ENCODE results near the gene ZRSR2. TPM values are rescaled to one million over a fixed set of nuclear protein-coding genes. Genes with fewer than 3 reads are reported as not detected.
"Not testable (repeated sequence)": the region's sequence is repeated elsewhere in the genome, so short reads cannot be mapped to it uniquely, and the experiment has no call there.

Gene ZRSR2
- total RNA-seq, 1 donor from 2014 or later = 9.3 TPM

DNA sequence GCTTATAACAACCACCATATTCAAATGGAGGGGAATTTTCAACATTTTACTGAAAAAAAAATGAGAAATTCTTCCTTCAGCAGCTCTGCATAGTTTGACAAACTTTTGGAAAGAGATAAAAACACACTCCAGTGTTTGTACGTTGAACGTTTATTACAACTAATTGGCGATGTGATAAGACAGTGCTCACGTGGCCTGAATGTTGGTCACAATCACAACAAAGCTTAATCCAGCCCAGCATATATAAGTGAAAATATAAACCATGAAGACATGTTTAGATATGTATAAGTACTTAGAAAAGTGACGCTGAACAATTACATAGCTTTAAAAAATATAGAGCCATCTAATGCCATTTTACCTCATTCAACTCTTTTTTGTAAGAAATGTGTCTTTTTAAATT is 35.7 kb downstream of the ZRSR2 start:
- no peak for FAIRE-seq
- no peaks in the 10 kb centered on the region for H3K27me3 Mint-ChIP-seq (ENCODE audit: low read depth, unreplicated experiment)
- H4K20me1 ChIP-seq (ENCODE audit: insufficient read depth, low read length) = no peaks in the 10 kb centered on the region
- peaks cover 3% of the 10 kb centered on the region for H3K36me3 ChIP-seq (ENCODE audit: insufficient read depth, low read length)
- TF ChIP-seq, protein P1, sequence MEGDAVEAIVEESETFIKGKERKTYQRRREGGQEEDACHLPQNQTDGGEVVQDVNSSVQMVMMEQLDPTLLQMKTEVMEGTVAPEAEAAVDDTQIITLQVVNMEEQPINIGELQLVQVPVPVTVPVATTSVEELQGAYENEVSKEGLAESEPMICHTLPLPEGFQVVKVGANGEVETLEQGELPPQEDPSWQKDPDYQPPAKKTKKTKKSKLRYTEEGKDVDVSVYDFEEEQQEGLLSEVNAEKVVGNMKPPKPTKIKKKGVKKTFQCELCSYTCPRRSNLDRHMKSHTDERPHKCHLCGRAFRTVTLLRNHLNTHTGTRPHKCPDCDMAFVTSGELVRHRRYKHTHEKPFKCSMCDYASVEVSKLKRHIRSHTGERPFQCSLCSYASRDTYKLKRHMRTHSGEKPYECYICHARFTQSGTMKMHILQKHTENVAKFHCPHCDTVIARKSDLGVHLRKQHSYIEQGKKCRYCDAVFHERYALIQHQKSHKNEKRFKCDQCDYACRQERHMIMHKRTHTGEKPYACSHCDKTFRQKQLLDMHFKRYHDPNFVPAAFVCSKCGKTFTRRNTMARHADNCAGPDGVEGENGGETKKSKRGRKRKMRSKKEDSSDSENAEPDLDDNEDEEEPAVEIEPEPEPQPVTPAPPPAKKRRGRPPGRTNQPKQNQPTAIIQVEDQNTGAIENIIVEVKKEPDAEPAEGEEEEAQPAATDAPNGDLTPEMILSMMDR (IDR thresholded peaks at IDR 0.05; ENCODE audit: insufficient read depth, low read depth, low read length) = no peak
- TF ChIP-seq EZH2 (IDR thresholded peaks at IDR 0.05; ENCODE audit: insufficient read depth, low read length) = no peak
- H3K36me3 Mint-ChIP-seq (ENCODE audit: low read depth, unreplicated experiment) = no peaks in the 10 kb centered on the region
- H3K9me3 ChIP-seq (ENCODE audit: insufficient read depth, low read depth, low read length) = no peaks in the 10 kb centered on the region
- H3K9me3 Mint-ChIP-seq (ENCODE audit: unreplicated experiment) = no peaks in the 10 kb centered on the region
- no peaks in the 10 kb centered on the region for H3K4me1 Mint-ChIP-seq (ENCODE audit: low read depth, unreplicated experiment)
- H2AFZ ChIP-seq (ENCODE audit: low read depth, low read length) = no peak overlapping the region
- DNase-seq (ENCODE audit: low read depth) = no peak
- H3K4me3 ChIP-seq (ENCODE audit: insufficient read depth, low read depth, low read length) = no peak overlapping the region
- no peak overlapping the region for H3K9ac ChIP-seq (ENCODE audit: low read length)
- no peak overlapping the region for H3K4me2 ChIP-seq (ENCODE audit: low read length)
- no peak overlapping the region for H3K27ac Mint-ChIP-seq (ENCODE audit: unreplicated experiment)
- H3K79me2 ChIP-seq (ENCODE audit: insufficient read depth, low read length) = no peaks in the 10 kb centered on the region
- no peak overlapping the region for H3K27ac ChIP-seq (ENCODE audit: low read depth, low read length)
- H3K4me3 Mint-ChIP-seq (ENCODE audit: unreplicated experiment) = no peak overlapping the region
- H3K27me3 ChIP-seq (ENCODE audit: insufficient read depth, low read length) = no peaks in the 10 kb centered on the region
- H3K4me1 ChIP-seq (ENCODE audit: insufficient read depth, low read length) = no peaks in the 10 kb centered on the region

DNA sequence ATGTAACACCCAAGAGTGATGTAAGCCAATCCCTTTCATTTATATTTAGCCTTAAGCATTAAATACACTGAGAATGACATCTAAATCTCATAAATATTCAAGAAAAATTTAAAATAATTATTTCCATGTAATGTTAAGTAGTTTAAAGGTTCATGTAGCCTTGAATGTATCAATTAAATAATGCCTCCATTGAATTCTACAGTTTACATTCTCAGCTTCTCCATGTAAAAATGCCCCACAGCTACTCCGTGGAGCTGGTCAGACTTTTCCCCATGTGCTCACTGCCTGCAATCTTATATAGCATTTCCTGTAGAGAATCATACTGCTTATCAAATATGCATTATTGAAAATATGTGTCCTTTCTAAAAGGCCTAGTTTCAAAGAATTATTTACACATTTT is 38.9 kb downstream of the ZRSR2 start:
- no peaks in the 10 kb centered on the region for H3K27me3 ChIP-seq (ENCODE audit: insufficient read depth, low read length)
- no peaks in the 10 kb centered on the region for H3K4me1 ChIP-seq (ENCODE audit: insufficient read depth, low read length)
- H3K4me2 ChIP-seq (ENCODE audit: low read length) = no peak overlapping the region
- H3K9me3 ChIP-seq (ENCODE audit: insufficient read depth, low read depth, low read length) = no peaks in the 10 kb centered on the region
- Mint-ChIP-seq H3K4me1 (ENCODE audit: low read depth, unreplicated experiment) (peaks cover 3% of the 10 kb centered on the region), H3K4me3 (ENCODE audit: unreplicated experiment) (no peak overlapping the region), H3K9me3 (ENCODE audit: unreplicated experiment) (no peaks in the 10 kb centered on the region), H3K27ac (ENCODE audit: unreplicated experiment) (no peak overlapping the region), H3K36me3 (ENCODE audit: low read depth, unreplicated experiment) (no peaks in the 10 kb centered on the region), H3K27me3 (ENCODE audit: low read depth, unreplicated experiment) (no peaks in the 10 kb centered on the region)
- H3K4me3 ChIP-seq (ENCODE audit: insufficient read depth, low read depth, low read length) = no peak overlapping the region
- no peak overlapping the region for H3K27ac ChIP-seq (ENCODE audit: low read depth, low read length)
- no peak for TF ChIP-seq EZH2 (IDR thresholded peaks at IDR 0.05; ENCODE audit: insufficient read depth, low read length)
- TF ChIP-seq, protein P1 (IDR thresholded peaks at IDR 0.05; ENCODE audit: insufficient read depth, low read depth, low read length) = no peak
- H3K9ac ChIP-seq (ENCODE audit: low read length) = no peak overlapping the region
- H2AFZ ChIP-seq (ENCODE audit: low read depth, low read length) = no peak overlapping the region
- FAIRE-seq = no peak
- no peaks in the 10 kb centered on the region for H3K79me2 ChIP-seq (ENCODE audit: insufficient read depth, low read length)
- no peak for DNase-seq (ENCODE audit: low read depth)
- H4K20me1 ChIP-seq (ENCODE audit: insufficient read depth, low read length) = no peaks in the 10 kb centered on the region
- H3K36me3 ChIP-seq (ENCODE audit: insufficient read depth, low read length) = peaks cover 3% of the 10 kb centered on the region

DNA sequence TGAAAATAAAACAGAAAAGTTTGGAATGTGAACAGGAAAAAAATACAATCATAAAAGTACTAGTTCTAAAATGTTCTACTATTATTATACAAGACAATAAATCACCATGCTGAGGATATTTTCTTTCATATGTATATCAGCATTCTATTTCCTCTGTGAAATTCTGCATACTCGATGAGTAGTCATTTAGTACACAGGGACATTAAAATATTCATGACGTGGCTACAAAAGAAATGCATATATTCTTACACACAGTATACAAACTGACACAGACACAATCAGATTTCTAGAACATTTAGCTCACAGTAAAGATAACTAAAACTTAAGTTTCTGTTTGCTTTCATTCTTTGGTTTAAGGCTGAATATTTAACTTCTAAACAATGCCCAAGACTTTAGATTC is 41.1 kb downstream of the ZRSR2 start:
- H3K4me2 ChIP-seq (ENCODE audit: low read length); H3K27me3 Mint-ChIP-seq (ENCODE audit: low read depth, unreplicated experiment); H3K27ac ChIP-seq (ENCODE audit: low read depth, low read length); H3K4me3 Mint-ChIP-seq (ENCODE audit: unreplicated experiment); H3K9me3 ChIP-seq (ENCODE audit: insufficient read depth, low read depth, low read length); H3K27ac Mint-ChIP-seq (ENCODE audit: unreplicated experiment); H3K36me3 ChIP-seq (ENCODE audit: insufficient read depth, low read length); H4K20me1 ChIP-seq (ENCODE audit: insufficient read depth, low read length); H3K36me3 Mint-ChIP-seq (ENCODE audit: low read depth, unreplicated experiment); DNase-seq (ENCODE audit: low read depth); H3K4me1 ChIP-seq (ENCODE audit: insufficient read depth, low read length); H3K9ac ChIP-seq (ENCODE audit: low read length); H3K27me3 ChIP-seq (ENCODE audit: insufficient read depth, low read length); H3K79me2 ChIP-seq (ENCODE audit: insufficient read depth, low read length); H3K4me1 Mint-ChIP-seq (ENCODE audit: low read depth, unreplicated experiment); H3K9me3 Mint-ChIP-seq (ENCODE audit: unreplicated experiment); H2AFZ ChIP-seq (ENCODE audit: low read depth, low read length); H3K4me3 ChIP-seq (ENCODE audit: insufficient read depth, low read depth, low read length): not testable (repeated sequence)
- FAIRE-seq = peak; percentile 62
